ENCODE data around the gene RBPMS2.
A peak's percentile ranks its signal among the peaks of the same experiment; 100 is the strongest.
"Not testable (repeated sequence)": the region's sequence is repeated elsewhere in the genome, so short reads cannot be mapped to it uniquely, and the experiment has no call there.

The RBPMS2 gene

DNA sequence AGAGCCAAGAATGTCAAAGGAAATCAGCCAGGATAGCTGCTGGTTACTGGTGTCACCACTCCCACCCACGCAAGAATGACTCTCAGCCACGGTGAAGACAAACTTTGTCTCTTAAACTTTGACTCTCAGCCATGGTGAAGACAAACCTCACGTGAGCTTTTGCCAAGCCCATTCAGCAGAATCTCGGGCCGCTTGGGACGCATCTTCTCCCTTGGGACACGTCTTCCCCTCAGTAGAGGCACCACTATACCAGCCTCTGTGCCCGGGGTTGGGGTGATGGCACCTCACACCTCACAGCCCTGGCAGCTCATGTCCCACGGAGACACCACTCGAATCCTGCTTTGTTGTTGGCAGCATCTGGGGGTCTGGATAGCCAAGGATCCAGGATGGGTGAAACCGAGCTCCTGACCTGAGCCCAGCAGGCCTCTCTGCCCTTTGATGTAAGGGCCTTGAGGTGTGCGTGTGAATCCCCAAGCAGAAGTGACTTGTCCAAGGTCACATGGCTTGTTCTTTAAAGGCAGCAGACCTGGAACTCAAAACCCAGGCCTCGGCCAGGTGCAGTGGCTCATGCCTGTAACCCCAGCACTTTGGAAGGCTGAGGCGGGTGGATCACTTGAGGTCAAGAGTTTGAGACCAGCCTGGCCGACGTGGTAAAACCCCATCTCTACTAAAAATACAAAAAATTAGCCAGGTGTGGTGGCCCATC is 21.8 kb downstream of the RBPMS2 start:
- DNase-seq (ENCODE audit: low spot score): no peak

GRCh38 chr15:64751464-64751863 is 23.9 kb downstream of the RBPMS2 start:
- no peak for DNase-seq (ENCODE audit: low spot score)

DNA sequence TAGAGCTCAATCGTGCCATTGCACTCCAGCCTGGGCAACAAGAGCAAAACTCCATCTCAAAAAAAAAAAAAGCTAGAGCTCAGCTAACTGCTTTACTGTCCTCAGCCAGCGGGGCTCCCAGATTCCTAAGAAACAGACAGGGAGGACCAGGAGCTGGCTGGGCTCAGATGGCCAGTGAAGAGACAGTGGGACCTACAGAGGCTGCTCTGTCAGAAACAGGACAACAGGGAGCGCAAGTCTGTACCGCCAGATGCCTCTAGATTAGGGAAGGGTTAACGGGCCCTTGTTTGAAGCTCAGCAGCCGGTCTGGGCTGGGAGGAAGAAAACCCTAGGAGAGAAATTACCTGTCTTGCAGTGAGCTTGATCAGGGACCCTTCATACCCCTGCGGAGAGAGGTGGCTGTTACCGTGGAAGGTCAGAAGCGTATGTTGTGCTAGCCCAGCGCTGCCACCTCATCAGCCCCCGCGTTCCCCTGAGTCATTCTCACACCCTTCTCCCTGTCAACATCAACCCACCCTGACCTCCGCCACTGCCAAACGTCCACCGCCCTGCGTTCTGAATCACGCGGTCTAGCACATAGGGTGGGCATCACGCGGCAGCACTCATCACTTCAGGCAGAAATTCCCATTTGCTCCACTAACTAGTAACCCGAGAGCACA is 25.3 kb downstream of the RBPMS2 start:
- DNase-seq (ENCODE audit: low spot score): no peak

GRCh38 chr15:64749167-64749566 is 26.2 kb downstream of the RBPMS2 start:
- DNase-seq (ENCODE audit: low spot score): no peak

DNA sequence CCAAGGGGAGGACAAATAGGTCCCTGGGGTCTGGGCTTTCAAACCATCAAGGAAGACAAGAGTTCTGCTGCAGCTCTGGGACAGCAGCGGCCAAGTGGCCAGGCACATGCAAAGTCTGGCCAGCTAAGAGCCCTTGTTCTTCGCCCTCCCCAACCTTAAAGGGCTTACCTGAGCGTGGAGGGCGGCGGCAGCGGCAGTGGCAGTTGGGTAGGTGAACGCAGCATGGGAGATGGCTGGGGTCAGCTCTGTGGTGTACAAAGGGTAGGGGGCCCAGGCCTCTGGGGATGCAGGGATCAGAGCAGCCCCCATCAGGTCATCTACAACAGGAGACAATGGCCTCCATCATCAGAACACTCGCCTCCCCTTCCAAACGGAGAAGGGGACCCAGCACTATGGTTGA is 27.1 kb downstream of the RBPMS2 start:
- no peak for DNase-seq (ENCODE audit: low spot score)

GRCh38 chr15:64747578-64747977 is 27.8 kb downstream of the RBPMS2 start:
- no peak for DNase-seq (ENCODE audit: low spot score)

DNA sequence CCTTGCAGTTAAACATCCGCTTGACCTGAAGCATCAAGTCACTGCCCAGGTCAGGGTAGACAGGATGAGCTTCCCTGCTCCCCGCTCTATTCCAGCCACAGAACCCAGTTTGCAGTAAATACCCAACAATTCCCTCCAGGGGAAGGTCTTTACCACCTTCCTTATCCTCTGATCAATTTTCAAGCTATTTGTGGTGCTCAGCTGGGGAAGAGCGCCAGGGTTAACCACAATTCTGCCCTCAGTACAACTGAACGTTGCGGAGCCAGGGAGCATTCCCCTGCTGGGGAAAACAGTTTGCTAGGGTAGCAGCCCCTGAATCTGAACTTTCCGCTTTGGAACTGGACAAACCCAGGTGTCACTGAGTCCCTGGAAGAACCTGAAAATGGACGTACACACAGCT is 28.5 kb downstream of the RBPMS2 start:
- no peak for DNase-seq (ENCODE audit: low spot score)

GRCh38 chr15:64746356-64746755 is 29.0 kb downstream of the RBPMS2 start:
- no peak for DNase-seq (ENCODE audit: low spot score)

- DNase-seq (ENCODE audit: low spot score): no peak
Observed at GRCh38 chr15:64743691-64744090, 31.7 kb downstream of the RBPMS2 start.

DNA sequence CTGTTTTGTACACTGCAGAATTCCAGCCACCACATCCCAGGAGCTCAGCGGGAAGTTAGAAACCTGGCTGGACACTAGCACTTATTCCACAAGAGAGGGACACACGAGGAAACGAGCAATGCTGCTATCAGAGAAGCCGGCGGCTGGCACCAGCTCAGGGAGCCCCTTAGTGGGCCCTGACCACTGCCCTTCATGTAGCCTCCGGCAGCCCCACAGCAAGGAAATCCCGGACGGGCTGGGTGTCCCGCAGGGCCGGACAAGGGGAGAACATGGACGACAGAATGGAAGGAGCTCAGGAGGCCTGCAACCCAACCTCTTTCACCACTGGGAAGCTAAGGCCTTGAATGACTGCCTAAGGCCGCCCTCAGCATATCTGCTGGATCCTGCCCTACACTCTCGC is 32.5 kb downstream of the RBPMS2 start:
- DNase-seq (ENCODE audit: low spot score): no peak

DNA sequence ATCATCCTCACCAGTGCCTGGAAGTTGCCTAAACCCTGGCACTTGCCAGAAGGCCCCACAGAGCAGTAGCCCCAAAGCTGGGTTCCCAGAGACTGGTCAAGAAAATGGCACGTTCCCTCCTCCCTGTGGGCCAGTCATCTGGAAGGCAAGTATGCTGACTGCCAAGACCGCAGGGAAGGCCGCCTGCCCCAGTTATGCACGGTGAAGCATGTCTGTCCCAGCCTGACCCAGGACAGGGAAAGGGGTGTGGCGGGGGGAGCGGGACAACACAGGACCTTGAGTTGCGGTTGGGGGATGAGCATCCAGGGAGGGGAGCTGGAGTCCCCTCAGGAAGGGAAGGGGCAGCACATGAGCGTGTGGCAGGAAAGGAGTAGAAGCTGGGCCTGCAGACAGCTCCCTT is 33.0 kb downstream of the RBPMS2 start:
- no peak for DNase-seq (ENCODE audit: low spot score)

GRCh38 chr15:64741708-64742107 is 33.7 kb downstream of the RBPMS2 start:
- not testable (repeated sequence) for DNase-seq (ENCODE audit: low spot score)

GRCh38 chr15:64740311-64741170 is 34.8 kb downstream of the RBPMS2 start:
- no peak for DNase-seq (ENCODE audit: low spot score)

- DNase-seq (ENCODE audit: low spot score): no peak
Observed at GRCh38 chr15:64739577-64740143, 35.7 kb downstream of the RBPMS2 start.

DNA sequence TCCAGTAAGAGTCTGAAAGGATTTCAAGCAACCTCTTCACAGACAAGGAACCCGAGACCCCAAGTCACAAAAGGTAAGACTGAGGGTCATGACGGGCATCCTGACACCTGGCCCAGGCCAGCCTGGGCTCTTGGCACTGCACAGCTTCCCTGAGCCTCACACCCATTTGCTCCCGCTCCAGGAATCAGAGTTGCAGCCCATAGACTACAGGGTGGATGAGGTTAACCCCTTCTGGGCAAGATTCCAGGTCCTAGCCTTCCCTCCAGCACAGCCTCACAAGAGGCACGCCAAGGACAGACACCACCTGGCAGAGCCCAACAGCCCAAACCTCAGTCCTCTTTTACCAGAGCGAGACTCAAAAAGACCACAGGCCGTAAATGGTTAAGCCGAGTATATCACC is 36.2 kb downstream of the RBPMS2 start:
- no peak for DNase-seq (ENCODE audit: low spot score)

DNA sequence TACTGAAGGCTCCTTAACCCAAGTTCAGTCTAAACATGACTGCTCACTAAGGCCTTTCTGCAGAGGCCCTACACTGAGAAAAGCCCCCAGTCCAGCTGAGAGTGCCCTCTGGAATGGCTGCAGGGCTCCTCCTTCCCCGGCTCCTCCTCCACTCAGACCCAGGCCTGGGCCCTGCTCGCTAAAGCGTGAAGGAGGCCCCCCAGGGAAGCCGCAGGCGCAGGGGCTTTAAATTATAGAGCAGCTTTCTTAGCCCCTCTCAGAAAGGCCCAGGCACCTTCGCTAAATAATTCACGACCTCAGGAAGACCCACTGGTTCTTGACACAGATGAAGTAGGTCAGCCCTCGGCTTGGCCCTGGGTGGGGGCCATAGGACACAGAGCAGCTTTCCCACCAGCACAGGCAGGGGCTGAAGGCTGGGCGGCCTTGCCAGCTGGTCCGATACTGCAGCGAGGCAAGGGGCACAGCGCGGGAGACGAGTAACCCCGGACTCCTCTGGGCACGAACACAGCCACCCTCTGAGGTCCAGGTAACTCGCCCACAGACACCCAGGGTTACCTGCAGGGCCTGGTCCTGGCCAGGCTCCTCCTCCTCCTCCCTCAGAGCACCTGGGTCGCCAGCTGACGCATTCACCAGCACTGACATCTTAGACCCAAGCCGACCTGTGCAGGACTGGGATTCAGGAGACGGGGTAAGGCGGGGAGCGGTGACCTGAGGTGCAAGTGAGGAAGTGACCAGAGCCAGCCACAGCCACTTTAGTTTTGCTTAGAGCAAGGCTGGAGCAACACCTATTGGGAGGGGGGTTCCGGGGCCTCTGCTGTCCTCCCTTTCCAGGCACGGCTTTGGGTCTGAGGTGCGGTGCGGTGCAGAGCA is 36.9 kb downstream of the RBPMS2 start:
- no peak for DNase-seq (ENCODE audit: low spot score)

DNA sequence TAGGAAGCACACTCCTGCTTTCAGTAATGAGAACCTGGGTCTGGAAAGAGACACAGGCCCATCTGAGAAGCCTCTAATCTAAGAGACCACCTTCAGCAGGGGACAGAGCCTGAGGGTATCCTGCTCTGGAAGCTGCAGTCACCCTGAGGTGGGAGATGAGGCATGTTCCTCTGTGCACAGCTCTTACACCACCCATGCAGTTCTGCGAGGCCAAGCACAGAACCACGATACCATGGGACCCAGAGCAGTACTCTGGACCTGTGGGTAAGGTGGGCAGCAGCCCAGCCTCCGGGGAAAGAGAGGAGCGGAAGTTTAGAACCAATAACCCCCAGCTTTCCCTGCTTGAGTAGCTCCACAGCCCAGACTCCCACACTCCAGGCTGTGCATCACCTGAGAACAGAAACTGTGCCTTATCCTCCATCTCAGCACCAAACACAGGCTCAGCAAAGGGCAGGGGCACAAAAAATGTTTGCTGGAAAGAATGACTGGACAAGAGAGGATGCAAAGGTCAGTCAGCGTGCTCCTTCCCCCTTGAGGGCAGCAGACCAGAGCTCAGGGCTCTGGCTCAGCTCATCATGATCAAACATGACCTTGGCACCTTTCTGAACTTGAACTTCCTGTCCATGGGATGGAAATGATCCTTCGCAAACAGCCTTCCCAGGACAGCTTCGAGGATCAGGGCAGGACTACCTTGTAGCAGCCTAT is 43.1 kb downstream of the RBPMS2 start:
- no peak for DNase-seq (ENCODE audit: low spot score)

DNA sequence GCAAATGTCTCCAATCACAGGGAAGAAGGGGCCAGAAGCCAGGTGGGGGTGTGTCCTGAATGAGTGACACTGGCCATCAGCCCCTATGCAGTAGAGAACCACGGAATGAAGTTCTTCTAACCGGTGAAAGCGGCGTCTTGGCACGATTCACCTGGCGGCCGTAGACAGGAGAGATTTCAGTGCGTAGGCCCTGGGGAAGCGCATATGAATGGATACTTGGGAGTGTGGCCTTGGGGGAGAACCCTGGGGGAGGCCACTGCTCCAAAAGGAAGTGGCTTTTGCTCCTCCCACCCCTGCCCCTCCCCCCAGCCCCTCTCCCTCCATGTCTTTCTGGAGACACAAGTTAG is 43.6 kb downstream of the RBPMS2 start:
- DNase-seq (ENCODE audit: low spot score): no peak

DNA sequence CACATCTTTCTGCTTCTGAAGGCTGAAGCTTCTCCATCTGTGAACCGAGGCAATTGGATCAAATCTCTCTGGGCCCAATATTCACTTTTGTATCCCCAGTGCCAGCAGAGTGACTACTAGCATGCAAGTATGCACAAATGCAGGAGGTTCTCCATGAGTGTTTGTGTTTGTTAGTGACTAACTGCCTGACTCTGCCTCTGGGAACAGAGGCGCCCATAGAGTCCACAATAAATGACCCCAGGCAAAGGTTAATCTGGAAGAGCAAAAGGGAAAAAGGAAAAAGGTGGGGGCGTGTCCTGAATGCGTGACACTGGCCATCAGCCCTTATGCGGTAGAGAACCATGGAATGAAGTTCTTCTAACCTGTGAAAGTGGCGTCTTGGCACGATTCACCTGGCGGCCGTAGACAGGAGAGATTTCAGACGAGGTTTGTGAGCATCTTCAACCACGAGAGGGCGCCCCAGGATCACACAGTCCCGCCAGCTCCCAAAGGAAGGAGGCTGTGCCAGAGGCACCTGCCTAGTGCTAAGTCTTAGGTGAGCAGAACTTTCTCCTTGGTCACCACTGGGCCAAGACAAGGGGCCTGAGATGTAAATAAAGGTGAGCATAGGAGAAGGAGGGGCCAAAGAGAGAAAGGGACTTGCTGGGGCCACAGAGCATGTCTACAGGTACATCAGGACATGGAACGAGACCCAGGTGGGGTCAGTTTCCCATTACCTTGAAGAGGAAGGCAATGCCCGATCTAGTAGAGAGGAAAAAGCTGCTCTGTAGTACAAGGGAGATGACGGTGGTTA is 44.2 kb downstream of the RBPMS2 start:
- peak; percentile 85 for DNase-seq (ENCODE audit: low spot score)

GRCh38 chr15:64730151-64730550 is 45.2 kb downstream of the RBPMS2 start:
- no peak for DNase-seq (ENCODE audit: low spot score)

Data from LoVo (cell line).